Stimulated activated CD8-positive, alpha-beta memory T cell treated with anti-CD3 and anti-CD28 coated beads, Interleukin-4, amount 100 ng/mL, for 24 hours (primary cell): Measurements from ENCODE around the gene BTBD7.

Experiments used
- DNase-seq: peaks from one replicate; pipeline ENCODE4 v3.0.0-alpha.2; 2020; ENCODE audit warnings: low read depth

BTBD7 gene

GRCh38 chr14:93330609-93331000 is 2.2 kb downstream of the BTBD7 start:
- no peak for DNase-seq

GRCh38 chr14:93329965-93330608 is 2.7 kb downstream of the BTBD7 start:
- no peak for DNase-seq

GRCh38 chr14:93328546-93328945 is 4.3 kb downstream of the BTBD7 start:
- no peak for DNase-seq

- no peak for DNase-seq
Measured at GRCh38 chr14:93326196-93326595, 6.6 kb downstream of the BTBD7 start.

GRCh38 chr14:93323600-93324174 is 9.1 kb downstream of the BTBD7 start:
- no peak for DNase-seq

GRCh38 chr14:93322929-93323599 is 9.8 kb downstream of the BTBD7 start:
- DNase-seq, result no peak

GRCh38 chr14:93320489-93320888 is 12.3 kb downstream of the BTBD7 start:
- no peak for DNase-seq

- no peak for DNase-seq
Measured at GRCh38 chr14:93319958-93320357, 12.9 kb downstream of the BTBD7 start.

- DNase-seq, result no peak
Measured at GRCh38 chr14:93319494-93319893, 13.3 kb downstream of the BTBD7 start.

GRCh38 chr14:93318927-93319326 is 13.9 kb downstream of the BTBD7 start:
- no peak for DNase-seq

GRCh38 chr14:93317875-93318807 is 14.7 kb downstream of the BTBD7 start:
- DNase-seq, result no peak

- DNase-seq, result no peak
Measured at GRCh38 chr14:93317210-93317874, 15.5 kb downstream of the BTBD7 start.

- DNase-seq, result no peak
Measured at GRCh38 chr14:93316716-93317115, 16.1 kb downstream of the BTBD7 start.

- DNase-seq, result no peak
Measured at GRCh38 chr14:93315575-93315974, 17.3 kb downstream of the BTBD7 start.

- no peak for DNase-seq
Measured at GRCh38 chr14:93311082-93311481, 21.8 kb downstream of the BTBD7 start.

GRCh38 chr14:93309427-93309966 is 23.3 kb downstream of the BTBD7 start:
- no peak for DNase-seq

- DNase-seq, result no peak
Measured at GRCh38 chr14:93308686-93309345, 24.0 kb downstream of the BTBD7 start.

- DNase-seq, result no peak
Measured at GRCh38 chr14:93306812-93307211, 26.0 kb downstream of the BTBD7 start.

- no peak for DNase-seq
Measured at GRCh38 chr14:93305725-93306418, 27.0 kb downstream of the BTBD7 start.

GRCh38 chr14:93304771-93305170 is 28.1 kb downstream of the BTBD7 start:
- no peak for DNase-seq
